ENCODE measurements around the gene HLX. TPM values are rescaled to one million over a fixed set of nuclear protein-coding genes. Genes with fewer than 3 reads are reported as not detected.

The HLX gene
- total RNA-seq, 2 experiments from 2014 or later, result 0.23 to 0.25 TPM

- ChIA-PET CTCF (no interaction called here), POLR2A (interaction anchor here (0.6 kb wide), 1 partner anchor 46 kb away, joined by 3 read pairs; no protein-coding TSS in a partner anchor)
- Mint-ChIP-seq H3K4me3 (no peak overlapping the region), H3K36me3 (ENCODE audit: low read depth) (no peaks in the 10 kb centered on the region), H3K27ac (no peak overlapping the region), H3K9me3 (ENCODE audit: low read depth) (no peaks in the 10 kb centered on the region), H3K4me1 (peaks cover 12% of the 10 kb centered on the region), H3K27me3 (peaks cover 68% of the 10 kb centered on the region)
- intact Hi-C loops (cut with DNase I, micrococcal nuclease), result no loop called here
- ATAC-seq, result no peak
- DNase-seq, result no peak
Measured at GRCh38 chr1:220884981-220885918, 6.0 kb downstream of the HLX start.

- ChIA-PET POLR2A (interaction anchor here (0.6 kb wide), 1 partner anchor 46 kb away, joined by 3 read pairs; no protein-coding TSS in a partner anchor), CTCF (no interaction called here)
- Mint-ChIP-seq H3K27ac (no peak overlapping the region), H3K4me1 (peaks cover 5% of the 10 kb centered on the region), H3K27me3 (peaks cover 68% of the 10 kb centered on the region), H3K36me3 (ENCODE audit: low read depth) (no peaks in the 10 kb centered on the region), H3K4me3 (no peak overlapping the region), H3K9me3 (ENCODE audit: low read depth) (no peaks in the 10 kb centered on the region)
- DNase-seq (no peak), ATAC-seq (no peak)
- intact Hi-C loops (cut with DNase I, micrococcal nuclease), result no loop called here
Measured at GRCh38 chr1:220885971-220886370, 6.7 kb downstream of the HLX start.

GRCh38 chr1:220886470-220887201 lies 7.4 kb downstream of the HLX start:
- no peak for ATAC-seq
- Mint-ChIP-seq H3K4me3 (no peak overlapping the region), H3K4me1 (no peaks in the 10 kb centered on the region), H3K27ac (no peak overlapping the region), H3K9me3 (ENCODE audit: low read depth) (no peaks in the 10 kb centered on the region), H3K27me3 (peaks cover 68% of the 10 kb centered on the region), H3K36me3 (ENCODE audit: low read depth) (no peaks in the 10 kb centered on the region)
- ChIA-PET CTCF (no interaction called here), POLR2A (no interaction called here)
- intact Hi-C loops (cut with DNase I, micrococcal nuclease), result no loop called here
- no peak for DNase-seq

- CTCF ChIA-PET, result no interaction called here
- H3K4me1 Mint-ChIP-seq, result no peaks in the 10 kb centered on the region
- POLR2A ChIA-PET, result interaction anchor here (0.6 kb wide), 1 partner anchor 8 kb away, joined by 4 read pairs; the partner anchor contains the start of gene HLX
- no peak for DNase-seq
- H3K4me3 Mint-ChIP-seq, result no peak overlapping the region
- no peaks in the 10 kb centered on the region for H3K9me3 Mint-ChIP-seq (ENCODE audit: low read depth)
- H3K36me3 Mint-ChIP-seq (ENCODE audit: low read depth), result no peaks in the 10 kb centered on the region
- no peak for ATAC-seq
- peaks cover 70% of the 10 kb centered on the region for H3K27me3 Mint-ChIP-seq
- intact Hi-C loops (cut with DNase I, micrococcal nuclease), result no loop called here
- H3K27ac Mint-ChIP-seq, result no peak overlapping the region
Measured at GRCh38 chr1:220887202-220887519, 7.9 kb downstream of the HLX start.

GRCh38 chr1:220887520-220888416 lies 8.5 kb downstream of the HLX start:
- POLR2A ChIA-PET, result interaction anchor here (0.6 kb wide), 1 partner anchor 9 kb away, joined by 4 read pairs; the partner anchor contains the start of gene HLX
- H3K27me3 Mint-ChIP-seq, result peaks cover 71% of the 10 kb centered on the region
- CTCF ChIA-PET, result interaction anchor here (0.6 kb wide), 1 partner anchor 279 kb away, joined by 3 read pairs; no protein-coding TSS in a partner anchor
- no peak overlapping the region for H3K4me3 Mint-ChIP-seq
- H3K27ac Mint-ChIP-seq, result no peak overlapping the region
- H3K9me3 Mint-ChIP-seq (ENCODE audit: low read depth), result no peaks in the 10 kb centered on the region
- ATAC-seq, result no peak
- intact Hi-C loops (cut with DNase I, micrococcal nuclease), result no loop called here
- H3K36me3 Mint-ChIP-seq (ENCODE audit: low read depth), result no peaks in the 10 kb centered on the region
- H3K4me1 Mint-ChIP-seq, result no peaks in the 10 kb centered on the region
- no peak for DNase-seq

GRCh38 chr1:220888417-220888986 lies 9.3 kb downstream of the HLX start:
- no peaks in the 10 kb centered on the region for H3K9me3 Mint-ChIP-seq (ENCODE audit: low read depth)
- H3K27ac Mint-ChIP-seq, result no peak overlapping the region
- H3K27me3 Mint-ChIP-seq, result peaks cover 74% of the 10 kb centered on the region
- DNase-seq (no peak), ATAC-seq (no peak)
- H3K4me3 Mint-ChIP-seq, result no peak overlapping the region
- H3K4me1 Mint-ChIP-seq, result peaks cover under 1% of the 10 kb centered on the region
- ChIA-PET CTCF (interaction anchor here (0.6 kb wide), 1 partner anchor 278 kb away, joined by 3 read pairs; no protein-coding TSS in a partner anchor), POLR2A (no interaction called here)
- no peaks in the 10 kb centered on the region for H3K36me3 Mint-ChIP-seq (ENCODE audit: low read depth)
- intact Hi-C loops (cut with DNase I, micrococcal nuclease), result no loop called here

GRCh38 chr1:220889333-220889732 lies 10.1 kb downstream of the HLX start:
- H3K27me3 Mint-ChIP-seq, result peaks cover 76% of the 10 kb centered on the region
- ATAC-seq, result no peak
- no peaks in the 10 kb centered on the region for H3K36me3 Mint-ChIP-seq (ENCODE audit: low read depth)
- no peaks in the 10 kb centered on the region for H3K9me3 Mint-ChIP-seq (ENCODE audit: low read depth)
- no peak overlapping the region for H3K4me3 Mint-ChIP-seq
- H3K27ac Mint-ChIP-seq, result no peak overlapping the region
- H3K4me1 Mint-ChIP-seq, result peaks cover 5% of the 10 kb centered on the region
- ChIA-PET POLR2A (interaction anchor here (0.6 kb wide), 1 partner anchor 568 kb away, joined by 5 read pairs; no protein-coding TSS in a partner anchor), CTCF (no interaction called here)
- DNase-seq, result no peak
- intact Hi-C loops (cut with DNase I, micrococcal nuclease), result no loop called here

- Mint-ChIP-seq H3K27me3 (peaks cover 79% of the 10 kb centered on the region), H3K36me3 (ENCODE audit: low read depth) (no peaks in the 10 kb centered on the region), H3K4me3 (no peak overlapping the region), H3K9me3 (ENCODE audit: low read depth) (no peaks in the 10 kb centered on the region), H3K27ac (no peak overlapping the region), H3K4me1 (peaks cover 5% of the 10 kb centered on the region)
- intact Hi-C loops (cut with DNase I, micrococcal nuclease), result no loop called here
- POLR2A ChIA-PET, result no interaction called here
- DNase-seq, result no peak
- no peak for ATAC-seq
- CTCF ChIA-PET, result no interaction called here
Measured at GRCh38 chr1:220889848-220890287, 10.6 kb downstream of the HLX start.

GRCh38 chr1:220890602-220891001 lies 11.4 kb downstream of the HLX start:
- DNase-seq, result no peak
- Mint-ChIP-seq H3K27ac (no peak overlapping the region), H3K27me3 (peaks cover 83% of the 10 kb centered on the region), H3K4me1 (peaks cover 5% of the 10 kb centered on the region), H3K36me3 (ENCODE audit: low read depth) (no peaks in the 10 kb centered on the region), H3K4me3 (no peak overlapping the region), H3K9me3 (ENCODE audit: low read depth) (no peaks in the 10 kb centered on the region)
- intact Hi-C loops (cut with DNase I, micrococcal nuclease), result no loop called here
- POLR2A ChIA-PET, result no interaction called here
- CTCF ChIA-PET, result interaction anchor here (0.7 kb wide), 1 partner anchor 8 kb away, joined by 3 read pairs; no protein-coding TSS in a partner anchor
- ATAC-seq, result no peak

- DNase-seq (no peak), ATAC-seq (no peak)
- peaks cover 81% of the 10 kb centered on the region for H3K27me3 Mint-ChIP-seq
- intact Hi-C loops (cut with DNase I, micrococcal nuclease), result no loop called here
- H3K4me3 Mint-ChIP-seq, result no peak overlapping the region
- no peak overlapping the region for H3K27ac Mint-ChIP-seq
- CTCF ChIA-PET, result interaction anchor here (0.7 kb wide), 1 partner anchor 9 kb away, joined by 3 read pairs; no protein-coding TSS in a partner anchor
- no peaks in the 10 kb centered on the region for H3K36me3 Mint-ChIP-seq (ENCODE audit: low read depth)
- peaks cover 5% of the 10 kb centered on the region for H3K4me1 Mint-ChIP-seq
- H3K9me3 Mint-ChIP-seq (ENCODE audit: low read depth), result no peaks in the 10 kb centered on the region
- POLR2A ChIA-PET, result no interaction called here
Measured at GRCh38 chr1:220891224-220892085, 12.2 kb downstream of the HLX start.

Measured in activated CD4-positive, alpha-beta T cell treated with anti-CD3 and anti-CD28 coated beads for 36 hours (primary cell).